Measurements from ENCODE around the gene ECI1.

ECI1 gene

GRCh38 chr16:2282866-2283555, 31.6 kb upstream of the ECI1 start:
- Histone ChIP-seq H3K4me1 (ENCODE audit: insufficient read depth, low read length, severe bottlenecking) (no peaks in the 10 kb centered on the region), H3K79me2 (ENCODE audit: insufficient read depth, low read length) (no peaks in the 10 kb centered on the region), H3K36me3 (ENCODE audit: insufficient read depth, low read length) (no peaks in the 10 kb centered on the region), H3K9me2 (ENCODE audit: low read depth, low read length) (no peaks in the 10 kb centered on the region), H3K9ac (ENCODE audit: low read length) (no peak overlapping the region), H3K27me3 (ENCODE audit: insufficient read depth, low read length) (peaks cover 12% of the 10 kb centered on the region), H3F3A (ENCODE audit: insufficient read depth, low read length) (no peaks in the 10 kb centered on the region), H4K20me1 (ENCODE audit: insufficient read depth, low read length) (no peaks in the 10 kb centered on the region), H3K9me3 (ENCODE audit: low read length) (no peaks in the 10 kb centered on the region), H3K4me3 (ENCODE audit: low read depth, low read length, poor library complexity, severe bottlenecking) (no peak overlapping the region), H3K4me2 (ENCODE audit: low read length) (no peak overlapping the region), H3K27ac (ENCODE audit: low read depth, low read length, poor library complexity, severe bottlenecking) (no peak overlapping the region), H2AFZ (ENCODE audit: low read length) (no peak overlapping the region)
- no peak for TF ChIP-seq CTCF (IDR thresholded peaks at IDR 0.05; ENCODE audit: low read length)
- TF ChIP-seq EZH2 (IDR thresholded peaks at IDR 0.05; ENCODE audit: borderline replicate concordance, low read length), result no peak

- Histone ChIP-seq H3K27me3 (ENCODE audit: insufficient read depth, low read length) (peaks cover 16% of the 10 kb centered on the region), H3K9me3 (ENCODE audit: low read length) (no peaks in the 10 kb centered on the region), H3K4me1 (ENCODE audit: insufficient read depth, low read length, severe bottlenecking) (no peaks in the 10 kb centered on the region), H3K4me2 (ENCODE audit: low read length) (no peak overlapping the region), H3K9ac (ENCODE audit: low read length) (no peak overlapping the region), H4K20me1 (ENCODE audit: insufficient read depth, low read length) (no peaks in the 10 kb centered on the region), H3K79me2 (ENCODE audit: insufficient read depth, low read length) (no peaks in the 10 kb centered on the region), H3K36me3 (ENCODE audit: insufficient read depth, low read length) (no peaks in the 10 kb centered on the region), H3F3A (ENCODE audit: insufficient read depth, low read length) (no peaks in the 10 kb centered on the region), H3K9me2 (ENCODE audit: low read depth, low read length) (no peaks in the 10 kb centered on the region), H3K4me3 (ENCODE audit: low read depth, low read length, poor library complexity, severe bottlenecking) (no peak overlapping the region), H2AFZ (ENCODE audit: low read length) (no peak overlapping the region), H3K27ac (ENCODE audit: low read depth, low read length, poor library complexity, severe bottlenecking) (no peak overlapping the region)
- TF ChIP-seq EZH2 (IDR thresholded peaks at IDR 0.05; ENCODE audit: borderline replicate concordance, low read length), result no peak
- TF ChIP-seq CTCF (IDR thresholded peaks at IDR 0.05; ENCODE audit: low read length), result no peak
Measured at GRCh38 chr16:2282262-2282661, 30.9 kb upstream of the ECI1 start.

GRCh38 chr16:2280981-2281542, 29.7 kb upstream of the ECI1 start:
- Histone ChIP-seq H3K36me3 (ENCODE audit: insufficient read depth, low read length) (no peaks in the 10 kb centered on the region), H3K9me3 (ENCODE audit: low read length) (no peaks in the 10 kb centered on the region), H3K4me2 (ENCODE audit: low read length) (no peak overlapping the region), H4K20me1 (ENCODE audit: insufficient read depth, low read length) (no peaks in the 10 kb centered on the region), H3K27me3 (ENCODE audit: insufficient read depth, low read length) (peaks cover 16% of the 10 kb centered on the region), H3K4me1 (ENCODE audit: insufficient read depth, low read length, severe bottlenecking) (no peaks in the 10 kb centered on the region), H3K9ac (ENCODE audit: low read length) (no peak overlapping the region), H3F3A (ENCODE audit: insufficient read depth, low read length) (no peaks in the 10 kb centered on the region), H3K27ac (ENCODE audit: low read depth, low read length, poor library complexity, severe bottlenecking) (no peak overlapping the region), H3K9me2 (ENCODE audit: low read depth, low read length) (no peaks in the 10 kb centered on the region), H3K4me3 (ENCODE audit: low read depth, low read length, poor library complexity, severe bottlenecking) (no peak overlapping the region), H3K79me2 (ENCODE audit: insufficient read depth, low read length) (no peaks in the 10 kb centered on the region), H2AFZ (ENCODE audit: low read length) (no peak overlapping the region)
- TF ChIP-seq CTCF (IDR thresholded peaks at IDR 0.05; ENCODE audit: low read length) (no peak), EZH2 (IDR thresholded peaks at IDR 0.05; ENCODE audit: borderline replicate concordance, low read length) (no peak)
